ENCODE results near the gene ADGRB3. TPM values are rescaled to one million over a fixed set of nuclear protein-coding genes. Genes with fewer than 3 reads are reported as not detected.

Gene ADGRB3
- total RNA-seq, 1 experiment from 2014 or later: 0.11 TPM

DNA sequence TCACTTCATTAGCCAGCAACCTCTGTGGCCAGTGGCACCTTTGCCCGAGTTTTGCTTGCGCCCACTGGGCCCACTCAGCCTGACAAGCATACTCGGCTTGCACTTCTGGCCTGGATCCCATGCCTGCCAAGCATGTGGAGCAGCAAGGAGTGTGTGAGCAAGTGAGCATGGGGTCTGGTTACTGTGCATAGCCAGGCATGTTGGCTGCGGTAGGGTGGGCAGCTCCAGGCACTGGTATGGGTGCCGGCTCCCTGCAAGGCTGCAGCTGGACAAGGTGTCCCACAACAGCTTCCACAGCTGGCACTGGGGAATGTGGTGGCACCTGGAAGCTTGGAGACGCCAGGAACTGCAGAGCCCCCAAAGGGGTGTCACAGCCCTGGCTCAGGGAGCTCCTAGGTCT lies 510.0 kb downstream of the ADGRB3 start:
- H3F3A ChIP-seq (ENCODE audit: low read length, unreplicated experiment): no peaks in the 10 kb centered on the region
- CTCF ChIA-PET: no interaction called here
- no peaks in the 10 kb centered on the region for H3K9me3 ChIP-seq (ENCODE audit: low read length)
- no peak for ATAC-seq
- no peak overlapping the region for H3K9ac ChIP-seq (ENCODE audit: low read length)
- H3K9me2 ChIP-seq (replicated peaks; ENCODE audit: low read length): no peaks in the 10 kb centered on the region
- POLR2A ChIA-PET (ENCODE audit: unreplicated experiment): no interaction called here
- intact Hi-C loops (cut with micrococcal nuclease): no loop called here
- H3K27me3 ChIP-seq (ENCODE audit: low read length): no peaks in the 10 kb centered on the region
- H3K4me3 ChIP-seq (ENCODE audit: low read length): no peak overlapping the region
- no peak for TF ChIP-seq EZH2phosphoT487 (IDR thresholded peaks at IDR 0.05; ENCODE audit: borderline replicate concordance, low read length)
- no peak for TF ChIP-seq EZH2 (IDR thresholded peaks at IDR 0.05; ENCODE audit: low read length, unreplicated experiment)
- TF ChIP-seq, protein P1, sequence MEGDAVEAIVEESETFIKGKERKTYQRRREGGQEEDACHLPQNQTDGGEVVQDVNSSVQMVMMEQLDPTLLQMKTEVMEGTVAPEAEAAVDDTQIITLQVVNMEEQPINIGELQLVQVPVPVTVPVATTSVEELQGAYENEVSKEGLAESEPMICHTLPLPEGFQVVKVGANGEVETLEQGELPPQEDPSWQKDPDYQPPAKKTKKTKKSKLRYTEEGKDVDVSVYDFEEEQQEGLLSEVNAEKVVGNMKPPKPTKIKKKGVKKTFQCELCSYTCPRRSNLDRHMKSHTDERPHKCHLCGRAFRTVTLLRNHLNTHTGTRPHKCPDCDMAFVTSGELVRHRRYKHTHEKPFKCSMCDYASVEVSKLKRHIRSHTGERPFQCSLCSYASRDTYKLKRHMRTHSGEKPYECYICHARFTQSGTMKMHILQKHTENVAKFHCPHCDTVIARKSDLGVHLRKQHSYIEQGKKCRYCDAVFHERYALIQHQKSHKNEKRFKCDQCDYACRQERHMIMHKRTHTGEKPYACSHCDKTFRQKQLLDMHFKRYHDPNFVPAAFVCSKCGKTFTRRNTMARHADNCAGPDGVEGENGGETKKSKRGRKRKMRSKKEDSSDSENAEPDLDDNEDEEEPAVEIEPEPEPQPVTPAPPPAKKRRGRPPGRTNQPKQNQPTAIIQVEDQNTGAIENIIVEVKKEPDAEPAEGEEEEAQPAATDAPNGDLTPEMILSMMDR (conservative IDR thresholded peaks at IDR 0.05; ENCODE audit: low read depth, low read length): no peak
- no peaks in the 10 kb centered on the region for H4K20me1 ChIP-seq (ENCODE audit: low read length)
- DNase-seq: no peak
- H3K79me2 ChIP-seq (ENCODE audit: low read length): no peaks in the 10 kb centered on the region
- H3K4me1 ChIP-seq (ENCODE audit: insufficient read depth, low read length): no peaks in the 10 kb centered on the region
- BruUV-seq (replicated peaks): no TSS peak
- no peak overlapping the region for H3K4me2 ChIP-seq (ENCODE audit: low read length)
- no peaks in the 10 kb centered on the region for H3K36me3 ChIP-seq (ENCODE audit: low read depth, low read length)
- no peak overlapping the region for H3K27ac ChIP-seq (ENCODE audit: low read length)
- no peak overlapping the region for H2AFZ ChIP-seq (ENCODE audit: low read length)

DNA sequence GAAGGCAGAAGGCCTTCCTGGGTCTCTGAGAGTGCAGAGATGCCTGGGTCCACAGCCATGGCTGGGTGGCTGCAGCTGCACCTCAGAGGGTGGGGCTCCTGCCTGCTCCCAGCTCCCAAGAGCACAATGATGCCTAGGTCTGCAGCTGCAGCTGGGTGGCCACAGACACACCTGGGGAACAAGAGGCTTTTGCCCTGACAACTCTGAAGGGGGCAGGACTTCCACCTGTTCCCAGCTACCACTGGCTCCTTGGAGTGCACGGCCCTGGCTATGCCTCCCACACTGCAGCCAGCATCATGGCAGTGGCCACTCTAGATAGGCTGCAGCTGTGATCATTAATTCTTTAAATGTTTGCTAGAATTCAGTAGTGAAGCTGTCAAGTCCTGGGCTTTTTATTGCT lies 511.3 kb downstream of the ADGRB3 start:
- Histone ChIP-seq H4K20me1 (ENCODE audit: low read length) (no peaks in the 10 kb centered on the region), H3K4me1 (ENCODE audit: insufficient read depth, low read length) (no peaks in the 10 kb centered on the region)
- no peak for ATAC-seq

DNA sequence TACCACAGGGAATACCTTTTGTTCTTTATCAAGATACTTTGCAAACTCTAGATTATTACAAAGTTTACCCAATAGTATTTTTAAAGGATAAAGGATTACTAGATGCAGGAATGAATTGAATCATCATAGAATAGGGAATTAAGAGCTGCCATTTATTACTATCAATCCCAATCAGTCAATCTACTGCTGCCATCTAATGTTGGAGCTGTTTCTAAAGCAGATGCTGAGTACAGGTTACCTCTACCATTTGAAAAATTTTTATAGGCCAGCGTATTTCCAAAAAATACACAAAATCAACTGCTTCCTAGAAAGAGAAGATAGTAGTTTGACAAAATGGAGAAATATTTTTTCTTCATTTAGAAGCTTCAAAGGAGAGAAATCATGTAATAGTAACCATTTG lies 520.4 kb downstream of the ADGRB3 start:
- intact Hi-C loops (cut with micrococcal nuclease): no loop called here
- Histone ChIP-seq H3K4me2 (ENCODE audit: low read length) (no peak overlapping the region), H3K27ac (ENCODE audit: low read length) (no peak overlapping the region), H3F3A (ENCODE audit: low read length, unreplicated experiment) (no peaks in the 10 kb centered on the region), H3K79me2 (ENCODE audit: low read length) (no peaks in the 10 kb centered on the region), H3K4me3 (ENCODE audit: low read length) (no peak overlapping the region), H4K20me1 (ENCODE audit: low read length) (no peaks in the 10 kb centered on the region), H3K36me3 (ENCODE audit: low read depth, low read length) (no peaks in the 10 kb centered on the region), H3K27me3 (ENCODE audit: low read length) (no peaks in the 10 kb centered on the region), H3K9me2 (replicated peaks; ENCODE audit: low read length) (no peaks in the 10 kb centered on the region), H3K9me3 (ENCODE audit: low read length) (no peaks in the 10 kb centered on the region), H3K4me1 (ENCODE audit: insufficient read depth, low read length) (no peaks in the 10 kb centered on the region), H2AFZ (ENCODE audit: low read length) (no peak overlapping the region), H3K9ac (ENCODE audit: low read length) (no peak overlapping the region)
- no TSS peak for BruUV-seq (replicated peaks)
- ATAC-seq (no peak), DNase-seq (no peak)
- ChIA-PET CTCF (no interaction called here), POLR2A (ENCODE audit: unreplicated experiment) (no interaction called here)
- TF ChIP-seq EZH2 (IDR thresholded peaks at IDR 0.05; ENCODE audit: low read length, unreplicated experiment) (no peak), EZH2phosphoT487 (IDR thresholded peaks at IDR 0.05; ENCODE audit: borderline replicate concordance, low read length) (no peak)
- TF ChIP-seq, protein P1 (conservative IDR thresholded peaks at IDR 0.05; ENCODE audit: low read depth, low read length): no peak

More for the DNA sequence above, 511.3 kb downstream of the ADGRB3 start:
- no peaks in the 10 kb centered on the region for H3K36me3 ChIP-seq (ENCODE audit: low read depth, low read length)
- no peaks in the 10 kb centered on the region for H3K79me2 ChIP-seq (ENCODE audit: low read length)
- no TSS peak for BruUV-seq (replicated peaks)
- intact Hi-C loops (cut with micrococcal nuclease): no loop called here
- H3F3A ChIP-seq (ENCODE audit: low read length, unreplicated experiment): no peaks in the 10 kb centered on the region
- no peaks in the 10 kb centered on the region for H3K9me2 ChIP-seq (replicated peaks; ENCODE audit: low read length)
- no peak overlapping the region for H3K4me3 ChIP-seq (ENCODE audit: low read length)
- no peak for TF ChIP-seq EZH2 (IDR thresholded peaks at IDR 0.05; ENCODE audit: low read length, unreplicated experiment)
- TF ChIP-seq, protein P1 (conservative IDR thresholded peaks at IDR 0.05; ENCODE audit: low read depth, low read length): no peak
- no peak for DNase-seq
- no peak overlapping the region for H2AFZ ChIP-seq (ENCODE audit: low read length)
- H3K4me2 ChIP-seq (ENCODE audit: low read length): no peak overlapping the region
- no peaks in the 10 kb centered on the region for H3K27me3 ChIP-seq (ENCODE audit: low read length)
- H3K9ac ChIP-seq (ENCODE audit: low read length): no peak overlapping the region
- no peak overlapping the region for H3K27ac ChIP-seq (ENCODE audit: low read length)
- ChIA-PET CTCF (no interaction called here), POLR2A (ENCODE audit: unreplicated experiment) (no interaction called here)
- H3K9me3 ChIP-seq (ENCODE audit: low read length): no peaks in the 10 kb centered on the region
